ENCODE results near the gene VAMP3.

GRCh38 chr1:7749126-7749525 is 22.0 kb upstream of the VAMP3 start:
- TF ChIP-seq EZH2 (IDR thresholded peaks at IDR 0.05; ENCODE audit: insufficient read depth, poor library complexity, severe bottlenecking) (no peak), EZH2phosphoT487 (IDR thresholded peaks at IDR 0.05; ENCODE audit: insufficient read depth, low read depth) (no peak)
